Smooth muscle cell (in vitro differentiated cells): ENCODE results near the gene CAT. TPM values are rescaled to one million over a fixed set of nuclear protein-coding genes. Genes with fewer than 3 reads are reported as not detected.
A peak's percentile ranks its signal among the peaks of the same experiment; 100 is the strongest.

ENCODE experiments used
- DNase-seq: peaks from one replicate; lab custom pipeline; 2025; ENCODE audit not compliant: unreplicated experiment; lab: John Stamatoyannopoulos, UW
- H2AFZ ChIP-seq: fragments of 200-600 bp; sonication (generic); 2 replicates; pipeline ENCODE4 v1.6.0; 2016; ENCODE audit warnings: antibody characterized with exemption, low read depth, mild to moderate bottlenecking
- H3F3A ChIP-seq: fragments of 200-600 bp; sonication (generic); 2 replicates; pipeline ENCODE4 v1.6.0; 2017; ENCODE audit warnings: antibody characterized with exemption, low read depth
- H3K27ac ChIP-seq: fragments of 200-600 bp; sonication (generic); 2 replicates; pipeline ENCODE4 v1.5.1; 2016; ENCODE audit warnings: low read depth, mild to moderate bottlenecking
- H3K27me3 ChIP-seq: fragments of 200-600 bp; sonication (generic); 2 replicates; pipeline ENCODE4 v1.6.1; 2016; ENCODE audit warnings: low read depth, mild to moderate bottlenecking
- H3K36me3 ChIP-seq: fragments of 200-600 bp; sonication (generic); 2 replicates; pipeline ENCODE4 v1.5.1; 2016; ENCODE audit warnings: low read depth
- H3K4me1 ChIP-seq: fragments of 200-600 bp; sonication (generic); 2 replicates; pipeline ENCODE4 v1.5.1; 2016; ENCODE audit warnings: low read depth
- H3K4me2 ChIP-seq: fragments of 200-600 bp; sonication (generic); 2 replicates; pipeline ENCODE4 v1.6.0; 2016; ENCODE audit warnings: mild to moderate bottlenecking
- H3K4me3 ChIP-seq: fragments of 200-600 bp; sonication (generic); 2 replicates; pipeline ENCODE4 v1.5.1; 2016; ENCODE audit warnings: mild to moderate bottlenecking
- H3K79me2 ChIP-seq: fragments of 200-600 bp; sonication (generic); 2 replicates; pipeline ENCODE4 v1.6.0; 2016; ENCODE audit warnings: low read depth, mild to moderate bottlenecking
- H3K9ac ChIP-seq: fragments of 200-600 bp; sonication (generic); 2 replicates; pipeline ENCODE4 v1.6.0; 2016; ENCODE audit warnings: low read depth
- H3K9me3 ChIP-seq: fragments of 200-600 bp; sonication (generic); replicated peaks from 2 replicates; pipeline ENCODE4 v1.5.1; 2016; ENCODE audit warnings: low read depth
- H4K20me1 ChIP-seq: fragments of 200-600 bp; sonication (generic); 2 replicates; pipeline ENCODE4 v1.6.0; 2016; ENCODE audit warnings: low read depth
- WGBS: methylation state at CpG from one replicate; pipeline ENCODE4 v1.1.7; 2016; ENCODE audit warnings: low lambda C conversion rate; 5-methylcytosine and 5-hydroxymethylcytosine counted together
- polyA plus RNA-seq: library from polyadenylated mRNA; unstranded; fragments of >200 nt; fragmentation: Nextera tagmentation; extraction: Ambion mirVana; gene quantifications from 2 replicates; pipeline ENCODE4 v1.2.1, GENCODE V29; 2016
- total RNA-seq: library from RNA; depleted of rRNA; stranded (reverse); fragments of >200 nt; gene quantifications from 2 replicates; pipeline ENCODE4 v1.2.3, GENCODE V29; 2014
- TF ChIP-seq, protein P1 (sequence below): fragments of 200-600 bp; sonication (generic); IDR thresholded peaks from 2 replicates; pipeline ENCODE4 v1.5.1; 2017; ENCODE audit warnings: borderline replicate concordance, mild to moderate bottlenecking, antibody characterized with exemption; ENCODE audit not compliant: insufficient read depth, poor library complexity, severe bottlenecking

The CAT gene
- total and polyA plus RNA-seq, 2 experiments from 2014 or later = not detected

DNA sequence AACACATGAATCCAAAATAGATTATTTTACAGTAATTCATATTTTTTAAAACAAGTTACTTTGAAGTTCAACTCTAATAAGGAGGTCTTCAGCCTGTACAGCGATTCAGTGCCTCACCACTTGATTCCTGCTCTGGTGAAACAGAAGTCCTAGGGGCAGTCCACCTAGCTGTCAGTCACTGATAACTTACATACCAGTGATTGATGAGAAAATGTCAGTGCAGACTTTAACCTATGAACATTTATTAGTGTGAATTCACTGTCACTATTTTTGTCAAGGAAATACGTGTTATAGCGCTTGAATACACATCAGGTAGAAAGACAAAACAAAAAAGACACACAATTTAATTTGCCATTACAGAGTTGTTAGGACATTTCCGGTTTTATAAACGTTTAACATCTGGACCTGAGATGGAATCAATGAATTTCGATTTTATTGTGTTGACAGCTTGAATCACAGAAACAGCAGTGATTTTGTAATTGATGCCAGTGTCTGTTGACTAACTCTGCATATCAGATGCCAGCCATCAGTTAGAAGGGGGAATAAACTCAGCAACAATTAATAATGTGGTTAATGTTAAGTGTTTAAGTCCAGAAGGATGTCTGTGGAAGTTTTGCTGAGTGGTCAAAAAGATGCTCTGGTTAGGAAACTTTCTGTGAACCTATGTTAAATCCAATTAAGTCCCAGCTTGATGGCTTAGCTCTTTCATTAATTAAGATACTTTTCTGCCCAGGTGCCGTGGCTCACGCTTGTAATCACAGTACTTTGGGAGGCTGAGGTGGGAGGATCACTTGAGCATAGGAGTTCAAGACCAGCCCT lies 40.3 kb downstream of the CAT start:
- Histone ChIP-seq H3K27me3 (peaks cover 15% of the 10 kb centered on the region), H3K36me3 (no peaks in the 10 kb centered on the region), H3K27ac (no peak overlapping the region), H2AFZ (no peak overlapping the region), H3K4me1 (peaks cover 3% of the 10 kb centered on the region), H3K9me3 (no peaks in the 10 kb centered on the region), H4K20me1 (no peaks in the 10 kb centered on the region), H3K79me2 (no peaks in the 10 kb centered on the region), H3K9ac (no peak overlapping the region), H3F3A (no peaks in the 10 kb centered on the region), H3K4me2 (no peak overlapping the region), H3K4me3 (no peak overlapping the region)
- no peak for DNase-seq
- TF ChIP-seq, protein P1, sequence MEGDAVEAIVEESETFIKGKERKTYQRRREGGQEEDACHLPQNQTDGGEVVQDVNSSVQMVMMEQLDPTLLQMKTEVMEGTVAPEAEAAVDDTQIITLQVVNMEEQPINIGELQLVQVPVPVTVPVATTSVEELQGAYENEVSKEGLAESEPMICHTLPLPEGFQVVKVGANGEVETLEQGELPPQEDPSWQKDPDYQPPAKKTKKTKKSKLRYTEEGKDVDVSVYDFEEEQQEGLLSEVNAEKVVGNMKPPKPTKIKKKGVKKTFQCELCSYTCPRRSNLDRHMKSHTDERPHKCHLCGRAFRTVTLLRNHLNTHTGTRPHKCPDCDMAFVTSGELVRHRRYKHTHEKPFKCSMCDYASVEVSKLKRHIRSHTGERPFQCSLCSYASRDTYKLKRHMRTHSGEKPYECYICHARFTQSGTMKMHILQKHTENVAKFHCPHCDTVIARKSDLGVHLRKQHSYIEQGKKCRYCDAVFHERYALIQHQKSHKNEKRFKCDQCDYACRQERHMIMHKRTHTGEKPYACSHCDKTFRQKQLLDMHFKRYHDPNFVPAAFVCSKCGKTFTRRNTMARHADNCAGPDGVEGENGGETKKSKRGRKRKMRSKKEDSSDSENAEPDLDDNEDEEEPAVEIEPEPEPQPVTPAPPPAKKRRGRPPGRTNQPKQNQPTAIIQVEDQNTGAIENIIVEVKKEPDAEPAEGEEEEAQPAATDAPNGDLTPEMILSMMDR = no peak
- 74% methylated on average over 8 of the region's 8 CpGs for WGBS

DNA sequence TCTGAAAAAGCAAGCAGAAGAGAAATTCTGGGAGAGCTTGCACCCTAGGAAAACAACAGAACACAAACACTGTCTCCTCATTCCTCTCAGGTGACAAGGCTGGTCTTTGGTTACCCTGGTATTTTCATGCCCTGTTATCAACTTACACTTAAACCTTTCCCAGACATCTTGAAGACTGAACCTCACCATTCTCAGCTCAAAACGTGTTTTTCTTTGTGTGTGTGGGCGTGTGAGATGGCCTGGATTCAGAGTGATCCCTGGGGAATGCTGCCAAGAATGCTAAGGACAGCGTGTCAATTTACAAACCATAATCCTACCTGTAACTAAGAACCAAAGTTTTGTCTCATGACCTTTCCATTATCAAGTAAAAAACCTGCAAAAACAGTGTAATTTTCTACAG lies 41.6 kb downstream of the CAT start:
- H3K36me3 ChIP-seq = no peaks in the 10 kb centered on the region
- H3K27me3 ChIP-seq = peaks cover 15% of the 10 kb centered on the region
- DNase-seq = no peak
- H3K4me1 ChIP-seq = peaks cover 3% of the 10 kb centered on the region
- H3K4me3 ChIP-seq = no peak overlapping the region
- no peak overlapping the region for H2AFZ ChIP-seq
- no peak overlapping the region for H3K9ac ChIP-seq
- TF ChIP-seq, protein P1 = no peak
- no peaks in the 10 kb centered on the region for H4K20me1 ChIP-seq
- peak overlapping the region; percentile 20 for H3K4me2 ChIP-seq
- H3K9me3 ChIP-seq = no peaks in the 10 kb centered on the region
- no peaks in the 10 kb centered on the region for H3K79me2 ChIP-seq
- WGBS = 24% methylated on average over 3 of the region's 3 CpGs
- H3F3A ChIP-seq = no peaks in the 10 kb centered on the region
- H3K27ac ChIP-seq = peak overlapping the region; percentile 37

DNA sequence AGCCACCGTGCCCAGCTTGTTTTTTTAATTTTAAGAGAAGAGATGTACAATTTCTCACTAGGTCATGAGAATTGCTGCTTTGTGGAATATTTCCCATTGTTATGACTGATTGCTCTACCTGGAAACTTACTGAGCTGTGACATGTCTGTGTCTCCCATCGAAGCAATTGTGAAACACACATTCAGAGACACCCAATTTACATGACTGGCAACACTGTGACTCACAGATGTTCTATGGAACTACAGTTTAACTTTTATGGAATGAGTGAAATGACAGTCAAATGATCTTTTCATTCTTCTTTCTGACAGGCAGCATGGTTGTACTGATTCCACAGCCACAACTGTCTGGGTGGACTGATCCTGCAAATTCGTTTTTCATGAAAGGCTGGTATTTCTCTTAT lies 42.6 kb downstream of the CAT start:
- no peaks in the 10 kb centered on the region for H4K20me1 ChIP-seq
- no peak overlapping the region for H3K4me2 ChIP-seq
- no peaks in the 10 kb centered on the region for H3K36me3 ChIP-seq
- no peak overlapping the region for H3K9ac ChIP-seq
- peaks cover 15% of the 10 kb centered on the region for H3K27me3 ChIP-seq
- H2AFZ ChIP-seq = no peak overlapping the region
- DNase-seq = no peak
- no peaks in the 10 kb centered on the region for H3F3A ChIP-seq
- H3K4me3 ChIP-seq = no peak overlapping the region
- H3K79me2 ChIP-seq = no peaks in the 10 kb centered on the region
- 63% methylated on average over 3 of the region's 3 CpGs for WGBS
- peaks cover 3% of the 10 kb centered on the region for H3K4me1 ChIP-seq
- H3K27ac ChIP-seq = no peak overlapping the region
- TF ChIP-seq, protein P1 = no peak
- H3K9me3 ChIP-seq = no peaks in the 10 kb centered on the region
